Lower lobe of right lung (tissue), 2 donors: ENCODE data around the gene PBX4. TPM values are rescaled to one million over a fixed set of nuclear protein-coding genes. Genes with fewer than 3 reads are reported as not detected.

Experiments used
- ATAC-seq, 2 donors: fragments of 200-7000 bp; cut with Tn5 transposase; one replicate each; pipeline ENCODE4 v1.9.1; 2020 to 2022; ENCODE audit warnings: mild to moderate bottlenecking in 2 of 2, moderate library complexity in 2 of 2
- DNase-seq: peaks from one replicate; pipeline ENCODE4 v3.0.0-alpha.2; 2020
- H3K27ac ChIP-seq: fragments of 200-600 bp; one replicate; pipeline ENCODE4 v1.8.0; 2022
- H3K27me3 ChIP-seq: fragments of 200-600 bp; one replicate; pipeline ENCODE4 v1.8.0; 2022; ENCODE audit warnings: low read depth
- H3K36me3 ChIP-seq: fragments of 200-600 bp; one replicate; pipeline ENCODE4 v1.8.0; 2022; ENCODE audit warnings: mild to moderate bottlenecking
- H3K4me1 ChIP-seq: fragments of 200-600 bp; one replicate; pipeline ENCODE4 v1.8.0; 2022
- H3K4me3 ChIP-seq: fragments of 200-600 bp; one replicate; pipeline ENCODE4 v1.8.0; 2022; ENCODE audit warnings: mild to moderate bottlenecking
- H3K9me3 ChIP-seq: fragments of 200-600 bp; one replicate; pipeline ENCODE4 v1.8.0; 2022
- CTCF ChIP-seq: fragments of 200-600 bp; IDR thresholded peaks from one replicate; pipeline ENCODE4 v1.8.0; 2022; ENCODE audit warnings: antibody characterized with exemption, mild to moderate bottlenecking
- intact Hi-C: fragments of 100-400 bp; cut with DNase I; formaldehyde crosslinking; loops from one replicate; pipeline ENCODE4 v1.11.0; 2022
- total RNA-seq: library from RNA; stranded (reverse); fragmentation: NEBNext Ultra II Directional; extraction: Animal tissue kit (Norgen Biotek cat#: 25700); gene quantifications from one replicate; pipeline ENCODE4 v1.2.1, GENCODE V29; 2021
- donor health status: DM: no; HTN: yes; CAD: no; lungs with severe emphysema.

PBX4 gene
- total RNA-seq, 1 donor from 2014 or later = 3.7 TPM

GRCh38 chr19:19645233-19645870 is 26.9 kb upstream of the PBX4 start:
- no peak overlapping the region for H3K27ac ChIP-seq
- H3K4me3 ChIP-seq = no peak overlapping the region
- peaks cover 14% of the 10 kb centered on the region for H3K4me1 ChIP-seq
- DNase-seq (no peak), ATAC-seq (no peak)
- intact Hi-C loops = no loop called here
- TF ChIP-seq CTCF = no peak
- H3K36me3 ChIP-seq = peaks cover 70% of the 10 kb centered on the region
- no peaks in the 10 kb centered on the region for H3K9me3 ChIP-seq
- no peaks in the 10 kb centered on the region for H3K27me3 ChIP-seq

- ATAC-seq (no peak), DNase-seq (no peak)
- no peaks in the 10 kb centered on the region for H3K9me3 ChIP-seq
- peaks cover 14% of the 10 kb centered on the region for H3K4me1 ChIP-seq
- peak overlapping the region; percentile 93 for H3K4me3 ChIP-seq
- TF ChIP-seq CTCF = no peak
- intact Hi-C loops = no loop called here
- no peaks in the 10 kb centered on the region for H3K27me3 ChIP-seq
- H3K36me3 ChIP-seq = peaks cover 67% of the 10 kb centered on the region
- H3K27ac ChIP-seq = peak overlapping the region; percentile 91
Measured at GRCh38 chr19:19644054-19644388, 25.5 kb upstream of the PBX4 start.

- Histone ChIP-seq H3K4me3 (peak within 1 kb of the TSS; percentile 93), H3K36me3 (peaks cover 63% of the 10 kb centered on the region), H3K27me3 (no peaks in the 10 kb centered on the region), H3K4me1 (peaks cover 14% of the 10 kb centered on the region), H3K27ac (peak within 1 kb of the TSS; percentile 91), H3K9me3 (no peaks in the 10 kb centered on the region)
- TF ChIP-seq CTCF = peak; percentile 88
- ATAC-seq (peak; percentile 92 to 95), DNase-seq (peak; percentile 90)
- intact Hi-C loops = no loop called here
Measured at GRCh38 chr19:19643158-19644053, 24.9 kb upstream of the PBX4 start, which contains the start of gene GMIP. TSS of gene GMIP (minus strand) at chr19:19643657. CDS start at chr19:19643529, 128 bp downstream.

- Histone ChIP-seq H3K27ac (peak overlapping the region; percentile 91), H3K27me3 (no peaks in the 10 kb centered on the region), H3K36me3 (peaks cover 63% of the 10 kb centered on the region), H3K4me3 (peak overlapping the region; percentile 93), H3K9me3 (no peaks in the 10 kb centered on the region), H3K4me1 (peaks cover 14% of the 10 kb centered on the region)
- intact Hi-C loops = no loop called here
- TF ChIP-seq CTCF = no peak
- DNase-seq = no peak
- ATAC-seq = peak; percentile 1 to 14
Measured at GRCh38 chr19:19642506-19643157, 24.1 kb upstream of the PBX4 start.

GRCh38 chr19:19637523-19638251 is 19.2 kb upstream of the PBX4 start:
- Histone ChIP-seq H3K4me3 (no peak overlapping the region), H3K27me3 (no peaks in the 10 kb centered on the region), H3K9me3 (no peaks in the 10 kb centered on the region), H3K36me3 (peaks cover 78% of the 10 kb centered on the region), H3K4me1 (peaks cover 3% of the 10 kb centered on the region), H3K27ac (no peak overlapping the region)
- ATAC-seq (peak; percentile 20 to 56), DNase-seq (no peak)
- no peak for TF ChIP-seq CTCF
- intact Hi-C loops = no loop called here
